ENCODE data around the gene ACIN1. TPM values are rescaled to one million over a fixed set of nuclear protein-coding genes. Genes with fewer than 3 reads are reported as not detected.

Gene ACIN1
- total and polyA plus RNA-seq, 2 of the 8 experiments (the other 6 are each of a cell fraction or from before 2014, with no cell fraction given), result 132 to 233 TPM

DNA sequence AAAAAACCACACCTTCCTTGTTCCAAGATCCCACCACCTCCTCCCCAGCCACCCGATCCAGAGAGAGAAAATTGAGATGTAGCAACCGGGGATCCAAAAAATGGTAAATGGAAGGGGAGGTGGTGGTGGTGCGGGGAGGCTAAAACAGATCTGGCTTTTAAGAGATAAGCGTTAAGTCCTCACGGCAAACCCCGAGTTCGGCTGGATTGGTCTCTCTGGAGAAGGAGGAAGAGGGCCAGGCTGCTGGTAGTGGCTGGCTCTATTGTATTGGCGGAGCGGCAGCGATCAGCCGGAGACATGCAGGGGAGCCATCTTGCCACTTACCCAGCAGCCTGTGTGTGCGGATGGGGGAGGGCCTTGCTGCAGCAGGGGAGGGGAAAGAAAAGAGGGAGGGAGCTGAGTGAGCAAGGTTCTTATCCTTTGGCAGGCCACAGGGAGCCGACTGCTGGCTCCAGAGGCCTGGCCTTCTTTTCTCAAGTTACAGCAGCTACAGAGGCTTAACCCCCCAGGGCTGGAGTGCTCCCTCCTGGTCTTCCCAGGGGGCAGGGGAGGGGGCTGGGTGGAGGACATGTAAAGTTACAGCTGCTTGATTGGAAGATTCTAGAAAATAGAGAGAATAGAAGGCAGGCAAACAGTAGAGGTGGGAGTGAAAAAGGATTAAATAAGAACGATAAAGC, 23.6 kb downstream of the ACIN1 start (continued):
- TF ChIP-seq, protein P1, sequence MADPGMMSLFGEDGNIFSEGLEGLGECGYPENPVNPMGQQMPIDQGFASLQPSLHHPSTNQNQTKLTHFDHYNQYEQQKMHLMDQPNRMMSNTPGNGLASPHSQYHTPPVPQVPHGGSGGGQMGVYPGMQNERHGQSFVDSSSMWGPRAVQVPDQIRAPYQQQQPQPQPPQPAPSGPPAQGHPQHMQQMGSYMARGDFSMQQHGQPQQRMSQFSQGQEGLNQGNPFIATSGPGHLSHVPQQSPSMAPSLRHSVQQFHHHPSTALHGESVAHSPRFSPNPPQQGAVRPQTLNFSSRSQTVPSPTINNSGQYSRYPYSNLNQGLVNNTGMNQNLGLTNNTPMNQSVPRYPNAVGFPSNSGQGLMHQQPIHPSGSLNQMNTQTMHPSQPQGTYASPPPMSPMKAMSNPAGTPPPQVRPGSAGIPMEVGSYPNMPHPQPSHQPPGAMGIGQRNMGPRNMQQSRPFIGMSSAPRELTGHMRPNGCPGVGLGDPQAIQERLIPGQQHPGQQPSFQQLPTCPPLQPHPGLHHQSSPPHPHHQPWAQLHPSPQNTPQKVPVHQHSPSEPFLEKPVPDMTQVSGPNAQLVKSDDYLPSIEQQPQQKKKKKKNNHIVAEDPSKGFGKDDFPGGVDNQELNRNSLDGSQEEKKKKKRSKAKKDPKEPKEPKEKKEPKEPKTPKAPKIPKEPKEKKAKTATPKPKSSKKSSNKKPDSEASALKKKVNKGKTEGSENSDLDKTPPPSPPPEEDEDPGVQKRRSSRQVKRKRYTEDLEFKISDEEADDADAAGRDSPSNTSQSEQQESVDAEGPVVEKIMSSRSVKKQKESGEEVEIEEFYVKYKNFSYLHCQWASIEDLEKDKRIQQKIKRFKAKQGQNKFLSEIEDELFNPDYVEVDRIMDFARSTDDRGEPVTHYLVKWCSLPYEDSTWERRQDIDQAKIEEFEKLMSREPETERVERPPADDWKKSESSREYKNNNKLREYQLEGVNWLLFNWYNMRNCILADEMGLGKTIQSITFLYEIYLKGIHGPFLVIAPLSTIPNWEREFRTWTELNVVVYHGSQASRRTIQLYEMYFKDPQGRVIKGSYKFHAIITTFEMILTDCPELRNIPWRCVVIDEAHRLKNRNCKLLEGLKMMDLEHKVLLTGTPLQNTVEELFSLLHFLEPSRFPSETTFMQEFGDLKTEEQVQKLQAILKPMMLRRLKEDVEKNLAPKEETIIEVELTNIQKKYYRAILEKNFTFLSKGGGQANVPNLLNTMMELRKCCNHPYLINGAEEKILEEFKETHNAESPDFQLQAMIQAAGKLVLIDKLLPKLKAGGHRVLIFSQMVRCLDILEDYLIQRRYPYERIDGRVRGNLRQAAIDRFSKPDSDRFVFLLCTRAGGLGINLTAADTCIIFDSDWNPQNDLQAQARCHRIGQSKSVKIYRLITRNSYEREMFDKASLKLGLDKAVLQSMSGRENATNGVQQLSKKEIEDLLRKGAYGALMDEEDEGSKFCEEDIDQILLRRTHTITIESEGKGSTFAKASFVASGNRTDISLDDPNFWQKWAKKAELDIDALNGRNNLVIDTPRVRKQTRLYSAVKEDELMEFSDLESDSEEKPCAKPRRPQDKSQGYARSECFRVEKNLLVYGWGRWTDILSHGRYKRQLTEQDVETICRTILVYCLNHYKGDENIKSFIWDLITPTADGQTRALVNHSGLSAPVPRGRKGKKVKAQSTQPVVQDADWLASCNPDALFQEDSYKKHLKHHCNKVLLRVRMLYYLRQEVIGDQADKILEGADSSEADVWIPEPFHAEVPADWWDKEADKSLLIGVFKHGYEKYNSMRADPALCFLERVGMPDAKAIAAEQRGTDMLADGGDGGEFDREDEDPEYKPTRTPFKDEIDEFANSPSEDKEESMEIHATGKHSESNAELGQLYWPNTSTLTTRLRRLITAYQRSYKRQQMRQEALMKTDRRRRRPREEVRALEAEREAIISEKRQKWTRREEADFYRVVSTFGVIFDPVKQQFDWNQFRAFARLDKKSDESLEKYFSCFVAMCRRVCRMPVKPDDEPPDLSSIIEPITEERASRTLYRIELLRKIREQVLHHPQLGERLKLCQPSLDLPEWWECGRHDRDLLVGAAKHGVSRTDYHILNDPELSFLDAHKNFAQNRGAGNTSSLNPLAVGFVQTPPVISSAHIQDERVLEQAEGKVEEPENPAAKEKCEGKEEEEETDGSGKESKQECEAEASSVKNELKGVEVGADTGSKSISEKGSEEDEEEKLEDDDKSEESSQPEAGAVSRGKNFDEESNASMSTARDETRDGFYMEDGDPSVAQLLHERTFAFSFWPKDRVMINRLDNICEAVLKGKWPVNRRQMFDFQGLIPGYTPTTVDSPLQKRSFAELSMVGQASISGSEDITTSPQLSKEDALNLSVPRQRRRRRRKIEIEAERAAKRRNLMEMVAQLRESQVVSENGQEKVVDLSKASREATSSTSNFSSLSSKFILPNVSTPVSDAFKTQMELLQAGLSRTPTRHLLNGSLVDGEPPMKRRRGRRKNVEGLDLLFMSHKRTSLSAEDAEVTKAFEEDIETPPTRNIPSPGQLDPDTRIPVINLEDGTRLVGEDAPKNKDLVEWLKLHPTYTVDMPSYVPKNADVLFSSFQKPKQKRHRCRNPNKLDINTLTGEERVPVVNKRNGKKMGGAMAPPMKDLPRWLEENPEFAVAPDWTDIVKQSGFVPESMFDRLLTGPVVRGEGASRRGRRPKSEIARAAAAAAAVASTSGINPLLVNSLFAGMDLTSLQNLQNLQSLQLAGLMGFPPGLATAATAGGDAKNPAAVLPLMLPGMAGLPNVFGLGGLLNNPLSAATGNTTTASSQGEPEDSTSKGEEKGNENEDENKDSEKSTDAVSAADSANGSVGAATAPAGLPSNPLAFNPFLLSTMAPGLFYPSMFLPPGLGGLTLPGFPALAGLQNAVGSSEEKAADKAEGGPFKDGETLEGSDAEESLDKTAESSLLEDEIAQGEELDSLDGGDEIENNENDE (IDR thresholded peaks at IDR 0.05; ENCODE audit: insufficient replicate concordance, low read length), result no peak
- TF ChIP-seq KDM5A (IDR thresholded peaks at IDR 0.05; ENCODE audit: low read length), result peak; percentile 88
- TF ChIP-seq SRF (IDR thresholded peaks at IDR 0.05; ENCODE audit: low read depth, low read length), result no peak
- TF ChIP-seq KDM1A (IDR thresholded peaks at IDR 0.05; ENCODE audit: borderline replicate concordance, low read length), result peak; percentile 68
- TF ChIP-seq TBP (IDR thresholded peaks at IDR 0.05; ENCODE audit: low read depth, low read length), result peak; percentile 81
- TF ChIP-seq EGR1 (IDR thresholded peaks at IDR 0.05; ENCODE audit: borderline replicate concordance, low read depth, low read length), result peak; percentile 67; the same call in 1 of the 2 replicates
- no peak for TF ChIP-seq FOSL1 (IDR thresholded peaks at IDR 0.05; ENCODE audit: insufficient read depth, low read depth, low read length)
- TF ChIP-seq CBX5 (IDR thresholded peaks at IDR 0.05; ENCODE audit: low read depth, low read length), result no peak
- no peak for TF ChIP-seq RAD21 (IDR thresholded peaks at IDR 0.05 in 1 of 2, conservative IDR thresholded peaks at IDR 0.05 in 1 of 2; ENCODE audit: low read depth in 2 of 2, low read length in 2 of 2)
- TF ChIP-seq SP2 (IDR thresholded peaks at IDR 0.05; ENCODE audit: low read length), result no peak
- TF ChIP-seq GTF2F1 (IDR thresholded peaks at IDR 0.05; ENCODE audit: borderline replicate concordance, low read depth, low read length), result no peak
